ENCODE results near the gene MGST2.
A peak's percentile ranks its signal among the peaks of the same experiment; 100 is the strongest.

Gene MGST2

DNA sequence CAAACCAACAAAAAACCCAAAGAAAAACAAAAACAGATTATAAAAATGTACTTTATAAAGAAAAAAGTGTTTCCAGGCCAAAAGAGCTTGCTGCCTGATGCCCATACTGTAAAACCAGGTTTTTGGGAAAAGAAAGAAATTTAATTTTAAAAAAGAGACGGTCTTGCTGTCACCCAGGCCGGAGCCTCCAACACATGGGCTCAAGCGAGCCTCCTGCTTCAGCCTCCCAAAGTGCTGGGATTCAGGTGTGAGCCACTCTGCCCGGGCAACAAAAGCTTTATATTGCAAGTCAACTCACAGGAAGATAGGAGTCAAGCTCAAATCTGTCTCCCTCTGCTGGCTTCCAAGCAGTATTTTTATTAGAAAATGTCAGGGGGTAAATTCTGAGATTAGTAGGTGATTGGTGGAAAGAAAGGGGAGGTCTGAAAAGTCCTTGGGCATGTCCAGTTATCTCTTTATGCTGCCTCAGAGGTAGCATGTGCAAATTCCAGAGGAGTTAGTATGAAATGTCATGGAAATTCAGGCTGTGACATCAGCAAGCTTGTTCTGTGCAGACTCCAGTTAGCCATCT lies 39.4 kb downstream of the MGST2 start:
- no peak for DNase-seq (ENCODE audit: low read depth in 2 of 2)

DNA sequence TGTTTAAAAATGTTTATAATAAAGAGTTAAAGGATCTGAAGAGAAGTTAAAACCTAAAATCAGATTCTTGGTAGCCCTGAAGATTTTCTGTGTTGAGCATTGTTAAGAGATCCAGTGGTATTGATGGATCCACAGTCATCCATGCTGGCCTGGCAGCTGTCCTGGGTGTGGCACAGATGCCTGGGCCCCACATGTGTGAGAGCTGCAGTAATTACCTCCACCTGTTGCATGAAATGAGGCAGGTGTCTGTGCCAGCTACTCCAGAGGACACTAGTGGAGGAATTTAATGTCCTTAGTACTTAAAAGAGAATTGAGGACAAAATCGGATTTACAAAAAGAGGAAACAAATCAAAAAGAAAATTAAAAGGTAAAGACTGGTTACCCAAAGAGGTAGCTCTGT lies 44.0 kb downstream of the MGST2 start:
- DNase-seq (ENCODE audit: low read depth in 2 of 2) = no peak

DNA sequence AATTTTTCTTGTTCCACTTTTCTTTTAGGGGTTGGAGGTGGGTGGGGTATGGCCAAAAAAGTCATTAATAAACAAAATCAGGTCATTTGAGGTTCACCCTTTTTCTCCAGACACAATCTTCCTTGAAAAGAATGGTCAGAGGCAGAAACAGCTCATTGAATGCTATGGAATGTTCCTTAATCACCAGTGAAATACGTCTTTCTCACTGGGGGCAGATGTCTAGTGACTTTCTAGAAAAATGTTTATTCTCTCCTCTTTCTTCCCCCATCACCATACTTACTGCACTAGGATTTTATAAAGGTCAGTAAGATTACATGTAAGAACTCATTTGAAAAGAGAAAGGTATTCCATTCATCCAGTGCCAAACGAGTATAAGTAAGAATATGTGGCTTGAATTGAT lies 44.5 kb downstream of the MGST2 start:
- no peak for DNase-seq (ENCODE audit: low read depth in 2 of 2)

GRCh38 chr4:139711461-139711860 lies 45.8 kb downstream of the MGST2 start:
- DNase-seq (ENCODE audit: low read depth in 2 of 2) = no peak

DNA sequence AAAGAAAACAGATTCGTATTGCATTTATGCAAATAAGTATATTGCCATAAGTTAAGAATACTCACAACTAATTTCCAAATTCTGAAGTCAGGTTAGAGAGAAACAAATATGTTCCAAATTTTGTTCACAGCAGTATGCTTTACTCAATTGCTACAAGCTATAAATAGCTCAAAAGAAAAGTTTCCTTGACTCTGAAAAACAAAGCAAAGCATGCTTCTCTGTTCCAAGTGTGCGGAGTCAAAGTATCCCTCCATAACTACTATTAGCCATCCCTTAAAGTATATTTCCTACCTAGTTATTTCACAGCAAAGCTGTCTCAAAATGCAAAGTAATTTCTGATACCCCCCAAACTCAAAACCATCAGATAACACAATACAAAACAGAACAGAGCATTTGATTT lies 47.3 kb downstream of the MGST2 start:
- DNase-seq (ENCODE audit: low read depth in 2 of 2) = no peak

DNA sequence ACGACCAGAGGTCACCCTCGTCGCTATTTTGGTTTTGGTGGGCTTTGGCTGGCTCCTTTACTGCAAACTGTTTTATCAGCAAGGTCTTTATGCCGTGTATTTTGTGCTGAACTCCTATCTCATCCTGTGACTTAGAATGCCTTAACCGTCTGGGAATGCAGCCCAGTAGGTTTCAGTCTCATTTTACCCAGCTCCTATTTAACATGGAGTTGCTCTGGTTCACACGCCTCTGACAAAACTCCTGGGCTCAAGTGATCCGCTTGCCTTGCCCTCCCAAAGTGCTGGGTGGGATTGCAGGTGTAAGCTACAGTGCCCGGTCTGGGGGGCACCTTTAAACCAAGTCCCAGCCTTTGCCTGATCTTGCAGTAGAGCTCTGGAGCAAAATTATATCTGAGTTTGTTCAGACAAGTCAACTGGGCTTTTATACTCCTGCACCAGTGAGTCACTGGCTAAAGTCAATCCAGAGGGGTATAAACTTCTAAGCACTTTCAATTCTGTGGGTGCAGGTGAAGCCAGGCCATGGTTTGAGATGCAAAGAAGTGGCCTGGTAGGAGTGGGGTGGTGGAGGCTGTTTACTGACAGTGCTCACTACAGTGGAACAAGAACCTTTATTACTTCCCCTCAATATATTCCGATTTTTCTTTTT lies 50.2 kb downstream of the MGST2 start:
- DNase-seq (ENCODE audit: low read depth in 2 of 2) = no peak

DNA sequence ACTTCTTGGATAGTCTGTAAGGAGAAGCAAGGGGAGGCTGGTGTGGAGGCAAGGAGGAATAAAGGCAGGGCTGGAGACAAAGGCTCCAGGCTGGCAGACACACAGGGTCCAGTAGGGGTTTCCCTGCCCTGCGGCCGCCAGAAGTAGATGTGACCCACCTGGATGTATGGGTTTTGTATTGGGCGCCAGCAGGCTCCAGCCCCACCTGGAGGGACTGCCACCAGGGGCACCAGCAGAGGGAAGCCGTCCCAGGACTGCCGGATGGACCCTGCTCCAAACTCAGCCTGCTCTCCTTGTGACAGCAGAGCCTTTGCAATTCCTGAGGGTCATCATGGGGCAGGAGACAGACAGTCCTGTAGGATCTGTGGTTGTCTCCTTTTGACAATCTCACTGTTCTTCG lies 52.7 kb downstream of the MGST2 start:
- no peak for DNase-seq (ENCODE audit: low read depth in 2 of 2)

DNA sequence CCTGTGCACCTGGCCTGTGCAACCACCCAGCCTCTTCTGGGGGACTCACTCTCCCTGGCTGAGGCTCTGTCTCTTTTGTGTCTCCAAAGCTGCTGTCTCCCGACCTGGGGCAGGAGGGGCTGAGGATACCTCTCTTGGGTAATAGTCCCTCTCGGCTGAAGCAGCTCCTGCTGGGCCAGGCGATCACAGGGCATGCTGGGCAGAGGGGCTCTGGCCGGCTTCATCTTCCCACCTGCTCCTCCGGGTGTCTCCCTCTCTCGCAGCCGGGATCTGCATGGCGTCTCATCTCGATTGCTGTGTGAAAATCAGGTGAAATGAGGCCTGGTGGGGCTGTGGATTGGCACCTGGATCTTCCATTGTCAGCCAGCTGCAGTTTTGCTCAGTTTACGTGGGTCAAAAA lies 53.2 kb downstream of the MGST2 start:
- DNase-seq (ENCODE audit: low read depth in 2 of 2) = no peak

DNA sequence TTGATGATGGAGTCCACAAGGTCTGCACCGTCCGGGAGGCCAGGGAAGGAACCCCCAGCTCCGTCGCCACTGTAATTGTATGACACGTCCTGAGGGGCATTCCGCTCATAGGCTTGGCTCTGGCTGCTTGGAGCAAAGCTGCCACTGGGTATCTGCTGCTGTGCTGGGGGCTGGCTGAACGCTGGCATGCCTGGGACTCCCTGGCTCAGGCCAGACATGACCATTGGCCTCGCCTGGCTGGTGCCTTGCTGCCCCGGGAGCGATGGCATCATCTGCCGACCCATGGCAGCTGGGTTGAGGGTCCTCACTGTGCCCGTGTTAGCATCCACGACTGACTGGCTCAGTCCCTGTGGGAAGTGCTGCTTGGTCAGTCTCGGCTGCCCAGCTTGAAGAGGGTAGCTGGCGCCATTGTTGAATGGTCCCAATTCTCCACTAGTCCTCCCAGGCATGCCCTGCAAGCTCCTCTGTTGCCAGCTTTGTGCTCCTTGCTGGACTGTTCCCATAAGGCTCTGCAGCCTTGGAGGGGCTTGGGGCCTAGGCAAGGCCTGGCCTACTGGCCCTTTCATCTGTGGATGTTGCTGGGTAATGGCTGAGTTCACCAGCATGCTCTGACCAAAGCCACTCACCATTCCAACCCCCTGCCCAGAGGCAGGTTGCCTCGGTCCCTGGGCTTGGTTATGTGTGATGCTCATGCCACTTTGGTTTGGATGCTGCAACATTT lies 53.9 kb downstream of the MGST2 start:
- DNase-seq (ENCODE audit: low read depth in 2 of 2) = no peak

DNA sequence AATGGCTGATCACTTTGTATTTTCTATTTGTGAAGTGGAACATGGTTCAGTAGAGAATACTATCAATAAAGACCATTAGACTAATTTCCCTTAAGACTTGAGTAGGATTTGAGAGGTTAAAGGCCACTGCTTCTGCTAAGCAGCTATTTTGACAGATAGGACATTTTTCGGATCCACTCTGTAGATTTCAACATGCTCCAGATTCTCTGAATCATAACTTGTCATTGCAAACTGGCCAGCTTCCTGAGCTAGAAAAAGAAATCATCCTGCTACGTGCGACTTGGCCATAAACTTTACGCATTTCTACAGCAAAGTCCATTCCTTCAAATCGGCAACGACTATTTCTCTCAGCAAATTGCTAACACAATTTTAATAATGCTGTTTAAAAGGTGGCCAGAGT lies 55.2 kb downstream of the MGST2 start:
- DNase-seq (ENCODE audit: low read depth in 2 of 2) = no peak

DNA sequence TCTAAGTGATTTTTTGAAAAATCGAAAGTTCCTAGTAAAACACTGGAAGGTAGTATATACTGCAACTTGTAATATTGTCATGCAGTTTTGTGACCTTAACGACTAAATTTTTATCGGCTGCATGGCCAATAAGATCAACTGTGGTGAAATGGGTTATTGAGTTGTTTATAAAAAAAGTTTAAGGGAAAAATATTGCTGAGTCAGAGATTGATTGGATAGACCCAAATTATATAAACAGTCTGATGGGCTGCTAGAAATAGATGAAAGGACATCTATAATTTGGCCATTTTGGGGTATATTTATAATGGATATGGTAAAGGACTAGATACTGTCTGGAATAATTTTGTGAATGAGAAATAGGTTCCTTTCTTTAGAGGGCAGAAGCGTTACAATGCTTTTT lies 56.2 kb downstream of the MGST2 start:
- DNase-seq (ENCODE audit: low read depth in 2 of 2) = no peak

GRCh38 chr4:139725236-139725635 lies 59.6 kb downstream of the MGST2 start:
- DNase-seq (ENCODE audit: low read depth in 2 of 2) = no peak

DNA sequence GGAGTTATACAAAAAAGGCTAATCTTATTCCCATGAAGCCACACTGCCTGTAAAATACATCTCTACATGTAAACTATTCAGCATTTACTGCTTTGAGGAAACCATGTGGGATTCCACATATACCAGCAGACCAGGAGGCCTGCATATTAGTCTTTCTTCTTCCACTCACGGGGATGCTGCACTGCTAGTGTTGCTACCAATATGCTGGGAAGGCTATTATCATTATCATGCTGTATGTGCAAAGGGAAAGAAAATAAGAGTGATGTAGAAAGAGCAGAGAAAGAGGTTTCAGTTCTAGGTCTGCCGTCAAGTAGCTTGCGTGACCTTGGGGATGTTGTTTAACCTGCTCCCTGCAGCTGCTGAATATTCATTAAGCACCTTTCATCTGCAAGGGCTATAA lies 61.0 kb downstream of the MGST2 start:
- DNase-seq (ENCODE audit: low read depth in 2 of 2) = no peak

GRCh38 chr4:139728146-139728545 lies 62.5 kb downstream of the MGST2 start:
- no peak for DNase-seq (ENCODE audit: low read depth in 2 of 2)

DNA sequence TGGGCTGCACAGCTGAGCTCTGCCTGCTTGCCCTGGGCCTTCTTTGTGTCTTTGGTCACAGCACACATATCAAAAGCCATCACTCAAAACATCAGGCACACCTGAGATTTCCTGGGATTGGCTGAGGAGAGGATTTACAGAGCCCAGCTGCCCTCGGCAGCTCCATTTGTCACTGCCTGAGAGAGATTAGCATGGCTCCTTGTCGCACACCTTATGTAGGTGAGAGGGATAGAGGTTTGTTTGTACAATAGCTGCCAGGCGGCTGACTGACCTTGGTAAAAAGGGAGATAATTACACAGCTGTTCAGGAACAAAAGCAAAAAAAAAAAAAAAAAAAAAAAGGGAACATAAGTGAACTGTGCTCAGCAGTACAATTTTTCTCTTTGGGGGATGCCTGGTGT lies 63.2 kb downstream of the MGST2 start:
- no peak for DNase-seq (ENCODE audit: low read depth in 2 of 2)

GRCh38 chr4:139732991-139733570 lies 67.5 kb downstream of the MGST2 start:
- DNase-seq (ENCODE audit: low read depth in 2 of 2) = no peak

DNA sequence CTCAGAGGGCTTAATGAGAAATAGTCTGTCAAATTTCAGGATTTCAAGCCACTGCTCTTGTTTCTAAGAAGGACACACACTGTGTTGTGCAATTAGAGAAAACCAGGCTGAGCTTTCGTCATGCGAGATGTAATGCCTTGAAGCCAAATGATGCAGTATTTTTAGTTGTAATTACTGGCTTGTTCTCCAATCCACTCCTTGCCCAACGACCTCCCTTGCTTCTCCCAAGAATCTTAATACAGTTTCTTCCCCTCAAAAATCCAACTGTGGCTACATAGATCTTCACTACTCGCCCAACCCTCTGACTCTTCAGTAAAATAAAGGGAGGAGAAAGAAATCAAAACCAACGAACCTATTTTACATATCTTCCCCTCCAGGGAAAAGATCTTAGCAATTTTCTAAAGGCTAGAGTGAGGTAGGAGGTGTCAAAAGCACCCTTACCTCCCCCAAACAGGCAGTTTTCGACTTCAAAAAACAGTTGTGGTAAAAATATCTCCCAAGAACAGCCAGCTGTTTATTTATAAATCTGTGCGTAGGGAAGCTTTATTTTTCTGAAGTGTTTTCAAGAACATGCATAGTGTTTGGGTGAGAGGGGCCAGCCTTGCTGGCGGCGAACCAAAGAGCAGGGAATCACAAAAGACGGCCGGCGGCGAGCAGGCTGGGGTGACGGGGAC lies 68.7 kb downstream of the MGST2 start:
- no peak for DNase-seq (ENCODE audit: low read depth in 2 of 2)

- peak; percentile 14 to 35 for DNase-seq (ENCODE audit: low read depth in 2 of 2)
These were observed 69.3 kb downstream of the MGST2 start for GRCh38 chr4:139734875-139735380.

- no peak for DNase-seq (ENCODE audit: low read depth in 2 of 2)
These were observed 70.0 kb downstream of the MGST2 start for GRCh38 chr4:139735381-139736273.

DNA sequence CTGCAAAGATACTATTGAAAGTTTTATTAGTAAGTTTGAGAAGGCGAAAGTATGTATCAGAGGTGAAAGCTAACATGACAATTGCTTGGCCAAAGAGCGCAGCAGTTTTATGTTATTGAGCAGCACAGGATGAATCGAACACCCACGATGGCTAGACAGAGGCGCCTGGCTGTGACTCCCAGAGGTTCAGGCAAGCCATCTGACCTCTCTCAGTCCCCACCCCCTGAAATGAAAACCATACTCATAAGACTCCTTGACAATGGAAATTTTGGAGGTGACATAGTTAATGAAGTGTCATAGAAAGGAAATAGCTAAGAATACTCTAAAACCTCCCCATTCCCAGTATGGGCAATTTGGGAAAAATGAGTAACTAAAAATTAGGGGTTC lies 70.6 kb downstream of the MGST2 start:
- DNase-seq (ENCODE audit: low read depth in 2 of 2) = no peak

DNA sequence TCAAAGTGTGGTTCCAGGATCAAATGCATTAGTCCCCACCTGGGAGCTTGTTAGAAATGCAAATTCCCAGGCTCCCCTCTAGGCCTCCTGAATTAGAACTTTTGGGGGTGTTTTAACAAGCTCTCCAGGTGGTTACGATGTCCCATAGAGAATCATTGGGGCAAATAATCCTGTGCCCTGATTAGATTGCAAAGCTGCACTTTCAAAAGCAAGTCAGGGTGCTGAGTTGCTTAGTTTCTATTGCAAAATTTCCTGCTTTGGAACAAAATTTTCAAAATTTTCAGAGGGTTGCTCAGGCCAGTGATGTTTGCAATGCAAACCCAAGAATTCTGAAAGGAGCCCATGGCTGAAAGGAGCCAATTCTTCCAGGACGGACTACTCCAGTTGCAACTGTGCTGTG lies 71.0 kb downstream of the MGST2 start:
- no peak for DNase-seq (ENCODE audit: low read depth in 2 of 2)

Measured in stimulated activated CD8-positive, alpha-beta memory T cell treated with anti-CD3 and anti-CD28 coated beads, Interleukin-15, amount 100 ng/mL, for 4 hours (primary cell).